HepG2 (cell line): ENCODE data around the gene KATNBL1. TPM values are rescaled to one million over a fixed set of nuclear protein-coding genes. Genes with fewer than 3 reads are reported as not detected.
A peak's percentile ranks its signal among the peaks of the same experiment; 100 is the strongest.

Experiments
- ADNP ChIP-seq: sonication (generic); formaldehyde crosslinking; IDR thresholded peaks from 2 replicates; pipeline ENCODE4 v1.4.0; 2020; ENCODE audit warnings: missing genetic modification reagents
- ARNT ChIP-seq: fragments of 450-650 bp; IDR thresholded peaks from 2 replicates; pipeline ENCODE4 v1.6.1; 2017
- ARNTL ChIP-seq: sonication (generic); formaldehyde crosslinking; IDR thresholded peaks from 2 replicates; pipeline ENCODE4 v1.4.0; 2020; ENCODE audit warnings: mild to moderate bottlenecking, missing genetic modification reagents
- CEBPB ChIP-seq: IDR thresholded peaks from 2 replicates; pipeline ENCODE4 v1.6.1; 2011; ENCODE audit warnings: low read depth, low read length, improper control_type of control experiment, borderline replicate concordance
- KMT2B ChIP-seq: IDR thresholded peaks from 2 replicates; pipeline ENCODE4 v1.6.1; 2016; ENCODE audit warnings: missing genetic modification reagents, missing compliant biosample characterization
- MBD4 ChIP-seq: IDR thresholded peaks from 2 replicates; pipeline ENCODE4 v1.6.1; 2012; ENCODE audit warnings: low read length, inconsistent platforms, borderline replicate concordance
- MLX ChIP-seq: IDR thresholded peaks from 2 replicates; pipeline ENCODE4 v1.6.1; 2016
- MNT ChIP-seq: fragments of 450-650 bp; IDR thresholded peaks from 2 replicates; pipeline ENCODE4 v1.6.1; 2016
- NCOA2 ChIP-seq: sonication (generic); formaldehyde crosslinking; IDR thresholded peaks from 2 replicates; pipeline ENCODE4 v1.8.0; 2022; ENCODE audit warnings: inconsistent platforms
- PPARG ChIP-seq: conservative IDR thresholded peaks from 2 replicates; pipeline ENCODE4 v1.6.1; 2016; ENCODE audit warnings: missing biosample characterization, missing genetic modification reagents
- PRPF4 ChIP-seq: fragments of 200-400 bp; formaldehyde crosslinking; IDR thresholded peaks from 2 replicates; pipeline ENCODE4 v1.6.1; 2016; ENCODE audit warnings: low read length, low read depth; ENCODE audit not compliant: poor library complexity, severe bottlenecking
- SNAI1 ChIP-seq: sonication (generic); formaldehyde crosslinking; IDR thresholded peaks from 2 replicates; pipeline ENCODE4 v1.5.0; 2020; ENCODE audit warnings: mild to moderate bottlenecking, missing genetic modification reagents, borderline replicate concordance
- THAP11 ChIP-seq: IDR thresholded peaks from 2 replicates; pipeline ENCODE4 v1.6.1; 2016; ENCODE audit warnings: missing biosample characterization, missing genetic modification reagents
- ZBTB21 ChIP-seq: sonication (generic); formaldehyde crosslinking; IDR thresholded peaks from 2 replicates; pipeline ENCODE4 v1.4.0; 2020; ENCODE audit warnings: missing genetic modification reagents
- ZBTB39 ChIP-seq: sonication (generic); formaldehyde crosslinking; IDR thresholded peaks from 2 replicates; pipeline ENCODE4 v1.5.0; 2020; ENCODE audit warnings: missing genetic modification reagents
- ZNF225 ChIP-seq: sonication (generic); formaldehyde crosslinking; IDR thresholded peaks from 2 replicates; pipeline ENCODE4 v1.4.0; 2020; ENCODE audit warnings: mild to moderate bottlenecking, missing genetic modification reagents
- ZNF264 ChIP-seq: sonication (generic); formaldehyde crosslinking; IDR thresholded peaks from 2 replicates; pipeline ENCODE4 v1.4.0; 2020; ENCODE audit warnings: missing genetic modification reagents
- ZNF326 ChIP-seq: sonication (generic); formaldehyde crosslinking; IDR thresholded peaks from 2 replicates; pipeline ENCODE4 v1.4.0; 2020; ENCODE audit warnings: missing genetic modification reagents, borderline replicate concordance
- ZNF34 ChIP-seq: sonication (generic); formaldehyde crosslinking; IDR thresholded peaks from 2 replicates; pipeline ENCODE4 v1.4.0; 2020; ENCODE audit warnings: mild to moderate bottlenecking, missing genetic modification reagents, borderline replicate concordance
- ZNF460 ChIP-seq: sonication (generic); formaldehyde crosslinking; IDR thresholded peaks from 2 replicates; pipeline ENCODE4 v1.5.1; 2020; ENCODE audit warnings: missing genetic modification reagents, mild to moderate bottlenecking, borderline replicate concordance
- ZNF639 ChIP-seq: conservative IDR thresholded peaks from 2 replicates; pipeline ENCODE4 v1.6.1; 2018; ENCODE audit warnings: missing genetic modification reagents
- ZNF724P ChIP-seq: sonication (generic); formaldehyde crosslinking; IDR thresholded peaks from 2 replicates; pipeline ENCODE4 v1.8.0; 2022; ENCODE audit warnings: missing genetic modification reagents, borderline replicate concordance
- ZNF75D ChIP-seq: sonication (generic); formaldehyde crosslinking; IDR thresholded peaks from 2 replicates; pipeline ENCODE4 v1.8.1; 2023; ENCODE audit warnings: missing genetic modification reagents, mild to moderate bottlenecking, borderline replicate concordance
- ZNF766 ChIP-seq: sonication (generic); formaldehyde crosslinking; IDR thresholded peaks from 2 replicates; pipeline ENCODE4 v1.5.0; 2020; ENCODE audit warnings: missing genetic modification reagents, borderline replicate concordance
- ZSCAN12 ChIP-seq: sonication (generic); formaldehyde crosslinking; IDR thresholded peaks from 2 replicates; pipeline ENCODE4 v1.9.0; 2021; ENCODE audit warnings: mild to moderate bottlenecking, missing genetic modification reagents
- polyA plus RNA-seq, 8 experiments: library from polyadenylated mRNA; depleted of rRNA in 3 of 8; stranded (reverse) in 7 of 8; unstranded in 1 of 8; fragments of >200 nt; fragmentation: Illumina TruSeq in 4 of 8; extraction: Trizol in 4 of 8; gene quantifications; 2 replicates each; pipeline versions ENCODE4 v1.2.1 to v1.2.3, GENCODE V29; 2011 to 2016; ENCODE audit warnings: low read depth in 4 of 8, missing spikeins in 1 of 8, mixed read lengths in 1 of 8; ENCODE audit not compliant: insufficient read depth in 1 of 8
- total RNA-seq, 5 experiments: library from RNA; depleted of rRNA; stranded (reverse); fragments of >200 nt; fragmentation: Illumina TruSeq; extraction: Trizol; gene quantifications; 2 replicates each; pipeline ENCODE4 v1.2.3, GENCODE V29; 2016; ENCODE audit warnings: low read depth in 1 of 5

KATNBL1 gene
- total and polyA plus RNA-seq, 2 of the 13 experiments (the other 11 are each of a cell fraction or from before 2014, with no cell fraction given), result 23.4 to 42.8 TPM

- TF ChIP-seq CEBPB (peak; percentile 16; the same call in 1 of the 2 replicates), ZBTB39 (CRISPR knock-in tag) (no peak), SNAI1 (CRISPR knock-in tag) (no peak), MLX (CRISPR knock-in tag) (no peak), MBD4 (no peak), PPARG (CRISPR knock-in tag) (no peak), ZNF34 (CRISPR knock-in tag) (no peak), KMT2B (CRISPR knock-in tag) (peak; percentile 97), NCOA2 (no peak), ADNP (CRISPR knock-in tag) (no peak), ARNTL (CRISPR knock-in tag) (peak; percentile 23; the same call in 1 of the 2 replicates), PRPF4 (no peak), ZNF639 (peak; percentile 42), ZBTB21 (peak; percentile 78), ZNF326 (CRISPR knock-in tag) (no peak), ZNF264 (CRISPR knock-in tag) (no peak), ZNF225 (CRISPR knock-in tag) (no peak; the same call in 1 of the 2 replicates), THAP11 (CRISPR knock-in tag) (peak; percentile 95), ZNF766 (CRISPR knock-in tag) (no peak), ZNF724P (CRISPR knock-in tag) (no peak), ARNT (no peak), MNT (peak; percentile 49; the same call in 1 of the 2 replicates), ZNF460 (no peak; the same call in 1 of the 2 replicates), ZNF75D (CRISPR knock-in tag) (no peak), ZSCAN12 (no peak)
Measured at GRCh38 chr15:34101366-34102174, 108.3 kb downstream of the KATNBL1 start, which contains the start of the genes EMC7 and PGBD4 (continued).
